ENCODE results near the gene NEUROD6. TPM values are rescaled to one million over a fixed set of nuclear protein-coding genes. Genes with fewer than 3 reads are reported as not detected.

The NEUROD6 gene
- total RNA-seq, 1 donor from 2014 or later = not detected

- DNase-seq (ENCODE audit: extremely low spot score, unreplicated experiment) = no peak
- H3K27me3 Mint-ChIP-seq = peaks cover 8% of the 10 kb centered on the region
- TF ChIP-seq CTCF (conservative IDR thresholded peaks at IDR 0.05) = no peak
- no peaks in the 10 kb centered on the region for H3K36me3 Mint-ChIP-seq
- no peak overlapping the region for H3K4me3 Mint-ChIP-seq
- no peaks in the 10 kb centered on the region for H3K9me3 Mint-ChIP-seq
- no peak overlapping the region for H3K27ac Mint-ChIP-seq
- peaks cover 5% of the 10 kb centered on the region for H3K4me1 Mint-ChIP-seq (ENCODE audit: unreplicated experiment)
These were observed 23.6 kb downstream of the NEUROD6 start for GRCh38 chr7:31316876-31317275.

GRCh38 chr7:31315758-31316157 lies 24.8 kb downstream of the NEUROD6 start:
- Mint-ChIP-seq H3K36me3 (no peaks in the 10 kb centered on the region), H3K9me3 (no peaks in the 10 kb centered on the region), H3K4me3 (no peak overlapping the region), H3K4me1 (ENCODE audit: unreplicated experiment) (peaks cover 9% of the 10 kb centered on the region), H3K27me3 (peaks cover 11% of the 10 kb centered on the region), H3K27ac (no peak overlapping the region)
- TF ChIP-seq CTCF (conservative IDR thresholded peaks at IDR 0.05) = no peak
- no peak for DNase-seq (ENCODE audit: extremely low spot score, unreplicated experiment)

- no peak overlapping the region for H3K27ac Mint-ChIP-seq
- H3K36me3 Mint-ChIP-seq = no peaks in the 10 kb centered on the region
- no peak for TF ChIP-seq CTCF (conservative IDR thresholded peaks at IDR 0.05)
- H3K9me3 Mint-ChIP-seq = no peaks in the 10 kb centered on the region
- H3K4me3 Mint-ChIP-seq = no peak overlapping the region
- H3K27me3 Mint-ChIP-seq = peaks cover 14% of the 10 kb centered on the region
- peaks cover 14% of the 10 kb centered on the region for H3K4me1 Mint-ChIP-seq (ENCODE audit: unreplicated experiment)
- no peak for DNase-seq (ENCODE audit: extremely low spot score, unreplicated experiment)
These were observed 25.7 kb downstream of the NEUROD6 start for GRCh38 chr7:31314781-31315180.

- Mint-ChIP-seq H3K36me3 (no peaks in the 10 kb centered on the region), H3K27me3 (peaks cover 14% of the 10 kb centered on the region), H3K4me3 (no peak overlapping the region), H3K4me1 (ENCODE audit: unreplicated experiment) (peaks cover 22% of the 10 kb centered on the region), H3K9me3 (no peaks in the 10 kb centered on the region), H3K27ac (no peak overlapping the region)
- DNase-seq (ENCODE audit: extremely low spot score, unreplicated experiment) = no peak
- TF ChIP-seq CTCF (conservative IDR thresholded peaks at IDR 0.05) = no peak
These were observed 27.6 kb downstream of the NEUROD6 start for GRCh38 chr7:31312889-31313288.

- no peak for TF ChIP-seq CTCF (conservative IDR thresholded peaks at IDR 0.05)
- no peak overlapping the region for H3K4me3 Mint-ChIP-seq
- H3K27ac Mint-ChIP-seq = no peak overlapping the region
- peaks cover 25% of the 10 kb centered on the region for H3K4me1 Mint-ChIP-seq (ENCODE audit: unreplicated experiment)
- peaks cover 17% of the 10 kb centered on the region for H3K27me3 Mint-ChIP-seq
- H3K9me3 Mint-ChIP-seq = no peaks in the 10 kb centered on the region
- H3K36me3 Mint-ChIP-seq = no peaks in the 10 kb centered on the region
- no peak for DNase-seq (ENCODE audit: extremely low spot score, unreplicated experiment)
These were observed 29.0 kb downstream of the NEUROD6 start for GRCh38 chr7:31311552-31311951.

- no peak for DNase-seq (ENCODE audit: extremely low spot score, unreplicated experiment)
- Mint-ChIP-seq H3K36me3 (no peaks in the 10 kb centered on the region), H3K27ac (no peak overlapping the region), H3K27me3 (peaks cover 18% of the 10 kb centered on the region), H3K9me3 (no peaks in the 10 kb centered on the region), H3K4me3 (no peak overlapping the region), H3K4me1 (ENCODE audit: unreplicated experiment) (peaks cover 33% of the 10 kb centered on the region)
- no peak for TF ChIP-seq CTCF (conservative IDR thresholded peaks at IDR 0.05)
These were observed 30.1 kb downstream of the NEUROD6 start for GRCh38 chr7:31310321-31310935.

All from type B pancreatic cell (in vitro differentiated cells).